K562 (cell line): Measurements from ENCODE around the gene MIDN. TPM values are rescaled to one million over a fixed set of nuclear protein-coding genes. Genes with fewer than 3 reads are reported as not detected.

Source experiments
- AFF1 ChIP-seq, 2 experiments: fragments of 450-650 bp; IDR thresholded peaks; 2 replicates each; pipeline ENCODE4 v1.6.1; 2018; ENCODE audit warnings: mild to moderate bottlenecking in 2 of 2, low read depth in 1 of 2; ENCODE audit not compliant: partially characterized antibody in 2 of 2
- ATF1 ChIP-seq, 2 experiments: fragments of 450-650 bp in 1 of 2; IDR thresholded peaks; 2 replicates each; pipeline ENCODE4 v1.6.1; 2016; ENCODE audit warnings: missing compliant biosample characterization in 1 of 2, missing genetic modification characterization in 1 of 2
- FOXA3 ChIP-seq, 2 experiments: fragments of 450-650 bp in 1 of 2; sonication (generic) in 1 of 2; formaldehyde crosslinking; IDR thresholded peaks in 1 of 2; conservative IDR thresholded peaks in 1 of 2; 2 replicates each; pipeline versions ENCODE4 v1.4.0 to v1.8.0; 2020 to 2022; ENCODE audit warnings: mild to moderate bottlenecking in 2 of 2, missing genetic modification reagents in 1 of 2
- NKRF ChIP-seq: fragments of 450-650 bp; IDR thresholded peaks from 2 replicates; pipeline ENCODE4 v1.6.1; 2016; ENCODE audit warnings: borderline replicate concordance
- PURB ChIP-seq: sonication (generic); formaldehyde crosslinking; IDR thresholded peaks from 2 replicates; pipeline ENCODE4 v1.9.0; 2021; ENCODE audit warnings: low read depth, mild to moderate bottlenecking, missing genetic modification reagents
- RAD51 ChIP-seq: fragments of 450-650 bp; IDR thresholded peaks from 2 replicates; pipeline ENCODE4 v1.7.1; 2016; ENCODE audit warnings: low read depth, mild to moderate bottlenecking, borderline replicate concordance
- RFX7 ChIP-seq: fragments of 250-450 bp; sonication (Bioruptor Pico); IDR thresholded peaks from 2 replicates; pipeline ENCODE4 v1.5.1; 2021; ENCODE audit warnings: mild to moderate bottlenecking
- SNRNP70 ChIP-seq: fragments of 200-400 bp; formaldehyde crosslinking; optimal IDR thresholded peaks from 2 replicates; pipeline ENCODE3; 2017; ENCODE audit warnings: low read depth, low read length
- STAT5A ChIP-seq: IDR thresholded peaks from 2 replicates; pipeline ENCODE4 v1.6.1; 2012; ENCODE audit warnings: low read length, inconsistent platforms, borderline replicate concordance
- ZNF311 ChIP-seq: fragments of 250-450 bp; sonication (Bioruptor Pico); IDR thresholded peaks from 2 replicates; pipeline ENCODE4 v1.4.0; 2020; ENCODE audit warnings: mild to moderate bottlenecking, moderate library complexity
- ZNF318 ChIP-seq, 2 experiments: fragments of 450-650 bp; IDR thresholded peaks; 2 replicates each; pipeline ENCODE4 v1.6.1; 2016; ENCODE audit warnings: mild to moderate bottlenecking in 2 of 2, borderline replicate concordance in 1 of 2, low read depth in 1 of 2, moderate library complexity in 1 of 2
- polyA plus RNA-seq, 8 experiments: library from polyadenylated mRNA; depleted of rRNA in 4 of 8; stranded (reverse) in 5 of 8; unstranded in 3 of 8; fragments of >200 nt; fragmentation: Nextera tagmentation in 2 of 8; fragmentation: Illumina TruSeq in 1 of 8; extraction: Ambion mirVana in 2 of 8; extraction: Trizol in 1 of 8; gene quantifications; 2 replicates each; pipeline versions ENCODE4 v1.2.1 to v1.2.3, GENCODE V29; 2011 to 2014; ENCODE audit warnings: inconsistent platforms in 1 of 8, missing spikeins in 1 of 8
- total RNA-seq, 7 experiments: library from RNA; depleted of rRNA in 6 of 7; stranded (reverse); fragments of >200 nt in 6 of 7; fragmentation: Illumina TruSeq in 2 of 7; extraction: Trizol in 2 of 7; gene quantifications; 2 replicates each; pipeline versions ENCODE4 v1.2.1 to v1.2.3, GENCODE V29; 2011 to 2021; ENCODE audit warnings: low replicate concordance in 1 of 7

MIDN gene
- total and polyA plus RNA-seq, 9 of the 15 experiments (the other 6 are each of a cell fraction or from before 2014, with no cell fraction given): 0.17 to 120 (median 10.1) TPM

GRCh38 chr19:1260749-1261537 is 12.6 kb downstream of the MIDN start (continued):
- TF ChIP-seq ZNF311 (no peak), STAT5A (no peak), ZNF318 (IDR thresholded peaks at IDR 0.05; ENCODE audit: borderline replicate concordance in 1 of 2, low read depth in 1 of 2) (no peak), RAD51 (no peak), NKRF (peak; percentile 59; the same call in 1 of the 2 replicates), AFF1 (IDR thresholded peaks at IDR 0.05; ENCODE audit: low read depth in 1 of 2, partially characterized antibody in 2 of 2) (no peak), RFX7 (no peak), PURB (no peak), FOXA3 (CRISPR knock-in tag; conservative IDR thresholded peaks at IDR 0.05 in 1 of 2, IDR thresholded peaks at IDR 0.05 in 1 of 2) (0 out of 4 replicates have a peak, but pooled peaks of 1 of the 2 experiments have one; percentile 25), SNRNP70 (no peak), ATF1 (CRISPR knock-in tag; IDR thresholded peaks at IDR 0.05) (0 out of 2 replicates have a peak, but pooled peaks have one; percentile 35), ATF1 (tag; IDR thresholded peaks at IDR 0.05) (peak; percentile 93)
